Measurements from ENCODE around the gene TBC1D2B.
"Not testable (repeated sequence)": the region's sequence is repeated elsewhere in the genome, so short reads cannot be mapped to it uniquely, and the experiment has no call there.

Gene TBC1D2B

DNA sequence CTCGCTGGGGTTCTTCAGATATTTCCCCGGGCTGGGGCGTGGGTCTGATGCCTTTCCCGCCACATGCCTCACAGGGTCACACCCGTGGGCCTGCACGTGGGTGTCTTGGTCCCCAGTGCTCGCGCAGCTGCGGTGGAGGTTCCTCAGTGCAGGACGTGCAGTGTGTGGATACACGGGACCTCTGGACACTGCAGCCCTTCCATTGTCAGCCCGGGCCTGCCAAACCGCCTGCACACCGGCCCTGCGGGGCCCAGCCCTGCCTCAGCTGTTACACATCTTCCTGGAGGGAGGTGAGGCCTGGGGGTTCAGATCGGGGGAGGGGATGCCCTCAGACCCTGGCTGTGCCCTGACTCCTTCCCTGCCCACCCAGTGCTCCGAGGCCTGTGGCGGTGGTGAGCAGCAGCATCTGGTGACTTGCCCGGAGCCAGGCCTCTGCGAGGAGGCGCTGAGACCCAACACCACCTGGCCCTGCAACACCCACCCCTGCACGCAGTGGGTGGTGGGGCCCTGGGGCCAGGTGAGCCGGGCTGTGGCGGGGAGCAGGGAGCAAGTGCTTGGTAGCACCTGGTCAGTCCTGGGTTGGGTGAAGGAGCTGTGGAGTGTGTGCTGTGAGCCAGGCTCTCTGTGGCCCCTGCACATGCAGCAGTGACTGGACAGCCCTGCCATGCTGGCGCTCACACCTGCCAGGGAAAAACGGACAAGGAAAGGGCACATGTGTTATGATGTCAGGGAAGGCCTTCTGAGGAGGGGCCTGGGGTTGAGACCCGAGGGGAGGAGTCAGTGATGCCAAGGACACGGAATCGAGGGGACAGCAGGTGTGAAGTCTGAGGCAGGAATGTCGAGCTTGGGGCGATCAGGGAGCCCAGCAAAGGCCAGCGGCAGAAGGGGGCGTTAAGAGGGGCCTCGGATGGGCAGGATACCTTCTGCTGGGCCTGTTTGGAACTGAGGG, 88.9 kb downstream of the TBC1D2B start:
- DNase-seq (ENCODE audit: low read depth) = no peak

DNA sequence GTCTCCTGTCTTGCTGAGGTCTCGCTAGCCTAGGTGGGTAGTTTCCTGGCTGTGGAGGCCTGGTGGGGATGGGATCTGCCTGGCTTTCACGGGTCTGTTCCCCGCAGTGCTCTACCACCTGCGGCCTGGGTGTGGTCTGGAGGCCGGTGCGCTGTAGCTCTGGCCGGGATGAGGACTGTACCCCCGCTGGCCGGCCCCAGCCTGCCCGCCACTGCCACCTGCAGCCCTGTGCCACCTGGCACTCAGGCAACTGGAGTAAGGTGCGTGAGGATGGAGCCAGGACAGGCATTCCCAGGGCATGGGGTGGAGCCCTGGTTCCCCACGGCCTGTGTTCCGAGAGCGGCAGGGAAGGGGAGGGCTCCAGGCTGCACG, 89.8 kb downstream of the TBC1D2B start:
- not testable (repeated sequence) for DNase-seq (ENCODE audit: low read depth)

GRCh38 chr15:77986891-77987764, 90.4 kb downstream of the TBC1D2B start:
- no peak for DNase-seq (ENCODE audit: low read depth)

GRCh38 chr15:77985931-77986480, 91.5 kb downstream of the TBC1D2B start:
- DNase-seq (ENCODE audit: low read depth) = no peak

DNA sequence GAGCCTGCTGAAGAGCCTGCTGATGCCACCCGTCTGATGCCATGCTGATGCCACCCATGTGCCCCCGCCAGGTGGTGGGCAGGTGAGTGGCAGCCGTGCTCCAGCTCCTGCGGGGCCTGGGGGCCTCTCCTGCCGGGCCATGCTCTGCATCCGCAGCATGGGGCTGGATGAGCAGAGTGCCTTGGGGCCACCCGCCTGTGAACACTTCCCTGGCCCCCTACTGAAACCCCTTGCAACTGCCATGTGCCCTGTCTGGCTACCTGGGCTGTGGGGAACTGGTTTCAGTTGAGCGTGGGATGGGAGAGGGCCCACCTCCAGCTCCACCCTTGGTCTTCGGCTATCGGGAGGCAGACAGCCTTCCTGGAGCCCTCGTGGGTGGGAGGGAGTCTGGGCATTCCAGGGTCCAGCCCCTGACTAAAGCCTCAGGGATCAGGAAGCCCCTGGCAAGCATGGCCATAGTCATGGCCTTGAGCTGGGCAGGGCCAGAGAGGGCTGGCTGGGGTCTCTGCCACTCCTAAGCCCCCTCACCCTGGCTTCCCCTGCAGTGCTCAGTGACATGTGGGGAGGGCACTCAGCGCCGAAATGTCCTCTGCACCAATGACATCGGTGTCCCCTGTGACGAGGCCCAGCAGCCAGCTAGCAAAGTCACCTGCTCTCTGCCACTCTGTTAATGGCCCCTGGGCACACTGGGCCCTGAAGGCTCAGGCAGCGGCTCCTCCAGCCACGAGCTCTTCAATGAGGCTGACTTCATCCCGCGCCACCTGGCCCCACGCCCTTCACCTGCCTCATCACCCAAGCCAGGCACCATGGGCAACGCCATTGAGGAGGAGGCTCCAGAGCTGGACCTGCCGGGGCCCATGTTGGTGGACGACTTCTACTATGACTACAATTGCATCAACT, 92.2 kb downstream of the TBC1D2B start:
- DNase-seq (ENCODE audit: low read depth) = no peak

DNA sequence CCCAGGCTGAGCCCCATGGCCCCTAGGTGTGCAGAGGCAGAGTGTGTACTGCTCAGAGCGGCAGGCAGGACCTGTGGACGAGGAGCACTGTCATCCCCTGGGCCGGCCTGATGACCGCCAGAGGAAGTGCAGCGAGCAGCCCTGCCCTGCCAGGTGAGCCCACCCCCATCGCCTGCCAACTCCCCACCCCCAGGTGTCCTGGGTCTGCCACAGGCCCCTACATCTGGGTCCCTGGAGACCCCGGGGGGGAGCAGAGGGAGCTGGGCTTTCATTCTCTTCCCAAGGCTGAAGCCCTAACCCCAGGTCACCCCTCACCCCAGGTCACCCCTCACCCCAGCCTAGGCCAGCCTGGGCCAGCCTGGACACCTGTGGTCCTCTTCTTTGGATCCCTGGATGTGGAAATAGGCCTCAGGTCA, 93.1 kb downstream of the TBC1D2B start:
- DNase-seq (ENCODE audit: low read depth) = no peak

DNA sequence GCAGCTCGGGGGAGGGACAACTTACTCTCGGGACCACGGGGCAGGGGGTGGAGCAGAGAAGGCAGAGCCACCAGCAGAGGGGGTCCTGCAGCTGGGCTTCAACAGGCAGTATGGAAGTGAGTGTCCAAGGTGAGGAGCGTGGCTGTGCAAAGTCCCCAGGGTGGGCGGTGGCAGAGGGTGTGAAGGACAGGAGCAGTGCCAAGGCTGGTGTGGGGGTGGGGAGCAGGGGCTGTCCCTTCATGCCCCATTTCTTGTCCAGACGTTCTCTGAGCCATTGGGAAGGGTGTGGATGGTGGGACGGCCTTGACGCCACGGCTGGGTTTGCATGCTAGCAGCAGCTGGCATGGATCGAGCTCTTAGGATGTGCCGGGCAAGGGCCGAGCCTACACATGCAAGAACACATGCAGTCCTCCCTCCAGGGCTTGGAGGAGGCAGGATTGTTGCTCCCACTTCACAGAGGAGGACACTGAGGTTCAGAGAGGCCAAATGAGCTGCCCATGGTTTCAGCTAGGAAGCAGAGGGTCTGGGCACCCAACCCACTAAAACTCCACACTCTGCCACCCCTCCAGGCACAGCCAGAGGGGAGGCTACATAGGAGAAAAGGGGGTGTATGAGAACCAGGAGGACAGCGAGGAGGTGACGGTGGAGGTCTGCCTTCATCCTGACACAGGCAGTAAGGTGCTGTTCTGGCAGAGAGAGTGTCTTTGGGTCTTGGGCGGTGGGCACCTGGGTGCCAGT, 93.6 kb downstream of the TBC1D2B start:
- no peak for DNase-seq (ENCODE audit: low read depth)

DNA sequence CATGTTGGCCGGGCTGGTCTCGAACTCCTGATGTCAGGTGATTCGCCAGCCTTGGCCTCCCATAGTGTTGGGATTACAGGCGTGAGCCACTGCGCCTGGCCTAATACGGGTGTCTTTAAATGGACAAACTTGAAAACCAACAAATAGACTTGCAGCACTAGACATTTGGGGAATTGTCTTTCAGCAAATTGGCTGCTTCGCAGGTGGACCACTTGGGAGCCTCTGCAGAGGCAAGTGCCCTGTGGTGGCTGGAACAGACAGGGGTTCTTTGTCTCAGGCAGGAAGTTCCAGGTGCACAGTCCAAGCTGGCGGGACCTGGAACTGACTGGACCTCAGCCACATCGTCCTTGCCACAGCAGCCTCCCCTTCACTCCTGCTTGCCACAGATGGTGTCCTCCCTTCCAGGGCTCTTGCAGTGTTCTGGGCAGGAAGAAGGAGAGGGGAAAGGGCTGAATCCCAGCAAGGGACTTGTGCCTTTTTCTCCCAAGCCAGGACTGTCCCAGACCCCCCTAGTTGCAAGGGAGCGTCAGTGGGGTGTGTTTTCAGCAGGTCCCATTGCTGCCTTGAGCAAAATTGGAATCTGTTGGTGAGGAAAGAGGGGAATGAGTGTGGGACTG, 94.3 kb downstream of the TBC1D2B start:
- no peak for DNase-seq (ENCODE audit: low read depth)

DNA sequence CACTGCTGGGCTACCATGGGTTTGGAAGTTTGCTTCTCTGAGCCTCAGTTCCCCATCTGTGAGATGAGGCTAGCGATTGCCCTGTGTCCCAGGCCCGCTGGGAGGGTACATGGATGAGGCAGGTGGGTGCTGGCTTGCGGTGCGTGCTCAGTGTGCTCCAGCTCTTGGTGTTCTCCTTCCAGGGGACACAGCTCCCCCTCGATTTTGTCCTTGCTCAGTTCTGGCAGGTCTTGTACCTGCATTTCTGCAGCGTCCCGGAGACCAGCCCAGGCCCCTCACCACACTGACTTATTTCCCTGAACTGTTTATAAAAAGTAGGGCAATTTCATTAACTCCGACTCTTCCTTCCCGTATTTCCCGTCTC, 95.4 kb downstream of the TBC1D2B start:
- no peak for DNase-seq (ENCODE audit: low read depth)

GRCh38 chr15:77981281-77982126, 96.0 kb downstream of the TBC1D2B start:
- DNase-seq (ENCODE audit: low read depth) = no peak

DNA sequence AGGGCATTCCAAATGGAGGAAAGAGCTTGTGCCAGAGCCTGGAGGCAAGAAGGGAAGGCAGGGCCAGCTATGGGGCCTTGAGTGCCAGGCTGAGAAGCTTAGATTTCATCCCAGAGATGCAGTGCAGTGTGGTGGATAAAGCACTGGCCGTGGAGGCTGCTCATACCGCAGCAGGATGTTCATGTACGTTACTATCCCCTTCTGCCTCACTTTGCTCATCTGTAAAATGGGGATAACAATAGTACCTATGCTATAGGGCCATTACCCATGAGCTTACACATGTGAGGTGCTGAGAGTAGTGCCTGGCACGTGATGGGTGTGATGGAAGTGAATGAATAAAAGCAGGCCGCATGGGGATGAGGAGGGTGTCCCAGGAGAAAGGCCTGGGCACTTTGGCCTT, 96.8 kb downstream of the TBC1D2B start:
- DNase-seq (ENCODE audit: low read depth) = not testable (repeated sequence)

DNA sequence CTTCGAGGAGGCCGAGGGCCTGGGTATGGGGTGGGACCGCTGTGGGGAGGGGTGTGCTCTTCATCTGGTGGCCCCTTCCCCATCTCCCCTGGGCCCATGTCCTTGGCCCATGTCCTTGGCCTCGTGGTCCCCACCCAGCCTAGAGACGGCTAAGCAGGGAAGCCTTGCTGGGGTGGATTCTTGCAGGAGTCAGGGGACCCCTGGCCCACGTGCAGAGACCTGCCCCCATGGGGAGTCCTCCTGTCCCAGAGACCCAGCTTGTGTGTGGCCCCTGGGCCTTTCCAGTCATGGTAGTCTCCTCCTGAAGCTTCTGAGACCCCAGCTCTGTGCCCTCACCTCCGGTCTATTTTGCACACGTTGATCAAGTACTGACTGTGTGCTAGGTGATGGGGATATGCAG, 97.4 kb downstream of the TBC1D2B start:
- no peak for DNase-seq (ENCODE audit: low read depth)

DNA sequence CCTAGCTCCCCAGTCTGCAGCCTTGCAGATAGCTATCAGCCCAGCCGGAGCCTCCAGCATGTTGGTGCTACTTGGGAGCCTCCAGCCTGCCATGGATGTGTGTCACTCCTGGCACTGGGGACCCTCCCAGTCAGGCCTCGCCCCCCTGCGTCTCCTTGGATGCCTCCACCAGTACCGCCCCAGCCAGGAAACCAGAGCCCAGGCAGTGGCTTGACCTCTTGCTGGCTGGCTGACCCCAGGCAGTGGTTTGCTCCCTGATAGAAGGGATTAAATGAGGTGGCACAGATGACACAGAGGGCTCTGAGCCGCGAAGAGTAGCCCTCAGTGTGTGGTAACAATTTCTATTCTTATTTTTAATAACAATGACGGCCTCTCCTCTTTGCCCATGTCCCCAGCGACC, 98.4 kb downstream of the TBC1D2B start:
- peak; percentile 34 for DNase-seq (ENCODE audit: low read depth)

GRCh38 chr15:77978759-77979145, 98.8 kb downstream of the TBC1D2B start:
- not testable (repeated sequence) for DNase-seq (ENCODE audit: low read depth)

DNA sequence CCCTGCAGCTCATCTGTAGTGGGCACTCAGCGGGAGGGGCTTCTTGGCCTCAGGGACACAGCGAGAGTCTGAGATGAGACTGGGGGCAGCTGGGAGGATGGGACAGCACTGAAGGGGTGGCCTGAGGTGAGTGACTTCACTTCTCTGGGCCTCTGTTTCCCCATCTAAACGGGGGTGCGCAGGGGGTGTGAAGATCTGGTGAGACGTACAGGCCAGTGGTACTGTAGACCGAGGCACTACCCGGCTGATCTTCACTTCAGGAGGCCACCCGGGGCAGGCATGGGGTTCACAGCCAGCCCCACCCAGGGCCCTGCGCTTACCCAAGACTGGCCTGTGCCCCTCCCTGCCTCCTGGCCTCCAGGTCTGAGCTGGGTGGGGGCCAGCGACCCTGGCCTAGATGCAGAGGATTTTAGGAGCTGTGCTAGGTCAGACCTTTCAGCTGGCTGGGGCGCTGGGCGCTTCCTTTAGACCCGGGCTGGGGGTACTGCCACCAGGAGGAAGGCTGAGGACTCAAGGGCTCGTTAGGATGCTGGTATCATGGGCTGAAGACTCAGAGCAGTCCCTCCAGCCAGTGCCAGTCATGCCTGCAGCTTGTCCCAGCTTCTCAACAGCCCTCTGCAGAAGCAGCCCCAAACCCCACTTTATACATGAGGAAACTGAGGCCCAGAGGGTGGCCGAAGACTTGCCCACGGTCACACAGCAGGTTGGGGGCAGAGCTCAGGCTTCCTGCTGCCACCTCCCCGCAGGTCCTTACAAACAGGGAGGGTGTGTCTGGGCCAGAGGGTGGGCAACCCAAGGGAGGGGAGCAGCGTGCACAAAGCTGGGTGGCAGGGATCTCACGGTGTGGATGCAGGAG, 99.4 kb downstream of the TBC1D2B start:
- DNase-seq (ENCODE audit: low read depth) = not testable (repeated sequence)

- not testable (repeated sequence) for DNase-seq (ENCODE audit: low read depth)
Observed at GRCh38 chr15:77976760-77977525, 100.6 kb downstream of the TBC1D2B start.

DNA sequence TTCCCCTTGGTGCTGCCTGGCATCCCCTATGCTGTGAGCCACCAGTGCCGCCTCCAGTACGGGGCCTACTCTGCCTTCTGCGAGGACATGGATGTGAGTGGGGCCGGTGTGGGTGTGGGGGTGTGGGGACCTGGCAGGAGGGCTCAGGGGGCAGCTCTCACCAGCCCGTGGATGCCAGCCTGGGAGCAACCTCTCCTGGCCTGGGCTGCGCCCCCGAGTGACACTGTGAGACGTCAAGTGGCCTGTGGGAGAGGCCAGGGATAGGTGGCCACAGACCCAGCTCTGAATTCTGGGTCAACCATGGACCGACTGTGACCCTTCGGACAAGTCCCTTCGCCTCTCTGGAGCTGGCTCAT, 101.4 kb downstream of the TBC1D2B start:
- DNase-seq (ENCODE audit: low read depth) = not testable (repeated sequence)

Measured in ELR (cell line).